Measurements from ENCODE around the gene ST6GAL1. TPM values are rescaled to one million over a fixed set of nuclear protein-coding genes. Genes with fewer than 3 reads are reported as not detected.
A peak's percentile ranks its signal among the peaks of the same experiment; 100 is the strongest.

ST6GAL1 gene
- total and polyA plus RNA-seq, 12 donors, result 19.5 to 94.7 (median 65.8) TPM

DNA sequence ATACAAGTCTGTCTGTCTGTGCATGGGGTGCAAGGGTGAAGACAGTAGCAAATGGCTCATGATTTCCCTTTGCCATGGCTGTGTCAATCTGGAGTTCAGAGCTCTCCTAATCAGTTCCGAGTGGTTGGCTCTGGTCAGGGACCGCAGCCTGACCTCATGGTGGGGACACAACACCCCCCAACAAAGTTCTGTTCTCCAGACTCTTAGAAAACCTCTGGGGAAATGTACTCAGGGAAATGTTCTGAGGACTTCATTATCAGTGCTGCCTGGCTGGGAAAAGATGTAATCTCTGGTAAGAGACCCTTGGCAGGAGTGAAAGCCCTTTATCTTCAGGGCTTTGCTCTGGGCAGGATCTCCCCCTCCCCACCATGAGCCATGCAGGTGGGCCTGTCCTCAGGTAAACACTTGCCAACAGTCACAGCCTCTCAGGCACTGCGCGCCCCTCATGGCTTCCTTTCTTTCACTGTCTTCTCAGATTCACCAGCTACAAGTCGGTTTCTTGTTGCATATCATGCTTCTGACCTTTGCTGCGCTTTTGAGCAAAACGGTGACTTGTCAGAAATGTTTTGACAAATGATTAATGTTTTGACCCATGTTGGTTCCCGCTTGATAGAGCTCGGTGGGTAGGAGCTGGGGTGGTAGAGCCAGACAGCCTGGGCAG, 95.5 kb downstream of the ST6GAL1 start:
- Histone ChIP-seq H3K27ac (peak overlapping the region in 2 of 10 donors; percentile 13 to 73), H3K4me1 (peaks cover 3 to 64% (median 24%) of the 10 kb centered on the region in 9 donors), H3K4me3 (peak overlapping the region in 1 of 10 donors; percentile 17), H3K27me3 (no peaks in the 10 kb centered on the region), H3K9me3 (peaks cover 0 to 4% (median 0%) of the 10 kb centered on the region in 11 donors), H3K36me3 (no peaks in the 10 kb centered on the region)
- intact Hi-C loops (cut with DNase I), result no loop called here
- 67 to 77% methylated on average over 9 of the region's 9 CpGs for WGBS, 2 donors
- ATAC-seq, result peak in 1 of 8 donors; percentile 19
- no peak for DNase-seq
- TF ChIP-seq, protein P1, sequence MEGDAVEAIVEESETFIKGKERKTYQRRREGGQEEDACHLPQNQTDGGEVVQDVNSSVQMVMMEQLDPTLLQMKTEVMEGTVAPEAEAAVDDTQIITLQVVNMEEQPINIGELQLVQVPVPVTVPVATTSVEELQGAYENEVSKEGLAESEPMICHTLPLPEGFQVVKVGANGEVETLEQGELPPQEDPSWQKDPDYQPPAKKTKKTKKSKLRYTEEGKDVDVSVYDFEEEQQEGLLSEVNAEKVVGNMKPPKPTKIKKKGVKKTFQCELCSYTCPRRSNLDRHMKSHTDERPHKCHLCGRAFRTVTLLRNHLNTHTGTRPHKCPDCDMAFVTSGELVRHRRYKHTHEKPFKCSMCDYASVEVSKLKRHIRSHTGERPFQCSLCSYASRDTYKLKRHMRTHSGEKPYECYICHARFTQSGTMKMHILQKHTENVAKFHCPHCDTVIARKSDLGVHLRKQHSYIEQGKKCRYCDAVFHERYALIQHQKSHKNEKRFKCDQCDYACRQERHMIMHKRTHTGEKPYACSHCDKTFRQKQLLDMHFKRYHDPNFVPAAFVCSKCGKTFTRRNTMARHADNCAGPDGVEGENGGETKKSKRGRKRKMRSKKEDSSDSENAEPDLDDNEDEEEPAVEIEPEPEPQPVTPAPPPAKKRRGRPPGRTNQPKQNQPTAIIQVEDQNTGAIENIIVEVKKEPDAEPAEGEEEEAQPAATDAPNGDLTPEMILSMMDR (IDR thresholded peaks at IDR 0.05), result no peak

GRCh38 chr3:187026317-187026670, 96.0 kb downstream of the ST6GAL1 start:
- intact Hi-C loops (cut with DNase I), result no loop called here
- ATAC-seq, result peak in 1 of 8 donors; percentile 31
- Histone ChIP-seq H3K27ac (peak overlapping the region in 1 of 10 donors; percentile 73), H3K4me1 (peaks cover 3 to 69% (median 29%) of the 10 kb centered on the region in 9 donors), H3K27me3 (no peaks in the 10 kb centered on the region), H3K9me3 (peaks cover 0 to 4% (median 0%) of the 10 kb centered on the region in 11 donors), H3K4me3 (peak overlapping the region in 1 of 10 donors; percentile 17), H3K36me3 (no peaks in the 10 kb centered on the region)
- no peak for DNase-seq
- TF ChIP-seq, protein P1 (IDR thresholded peaks at IDR 0.05), result no peak
- WGBS, 2 donors, result 91 to 92% methylated on average over 2 of the region's 2 CpGs

DNA sequence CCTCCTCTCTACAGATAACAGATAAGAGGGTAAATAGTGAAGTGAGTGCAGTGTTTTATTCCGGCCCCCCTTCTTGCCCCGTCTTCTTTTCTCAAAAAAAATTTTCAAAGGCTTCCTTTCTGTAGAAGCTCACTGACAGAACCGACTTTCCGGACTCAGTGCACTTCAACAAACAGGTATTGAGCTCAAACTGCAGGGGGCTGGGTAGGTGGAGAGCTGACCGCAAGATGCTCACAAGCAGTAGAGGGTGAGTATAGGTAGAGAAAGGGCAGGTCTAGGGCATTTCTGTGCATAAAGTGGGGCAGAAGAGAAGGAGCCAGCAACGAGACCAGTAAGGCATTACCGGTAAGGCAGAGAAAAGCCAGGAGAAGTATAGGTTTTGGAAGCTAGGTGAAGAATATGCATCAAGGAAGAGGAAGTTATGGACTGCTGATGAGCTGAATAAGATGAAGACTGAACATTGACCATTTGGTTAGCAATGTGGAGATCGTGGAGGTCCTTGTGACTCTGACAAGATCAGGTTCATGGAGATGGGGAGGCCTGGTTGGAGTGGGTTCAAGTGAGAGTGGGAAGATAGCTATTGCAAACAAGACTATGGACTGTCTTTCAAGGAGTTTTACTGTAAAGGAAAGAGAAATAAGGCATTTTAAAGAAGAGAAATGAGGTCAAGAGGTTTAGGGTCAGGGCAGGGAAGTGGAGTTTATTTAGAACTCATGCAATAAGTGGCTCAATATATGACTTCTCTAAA, 97.4 kb downstream of the ST6GAL1 start:
- TF ChIP-seq, protein P1 (IDR thresholded peaks at IDR 0.05), result no peak
- peak overlapping the region in 1 of 10 donors; percentile 32 for H3K4me3 ChIP-seq
- intact Hi-C loops (cut with DNase I), result no loop called here
- H3K36me3 ChIP-seq, result no peaks in the 10 kb centered on the region
- DNase-seq, result no peak
- peak in 1 of 8 donors; percentile 10 for ATAC-seq
- H3K27ac ChIP-seq, result peak overlapping the region in 1 of 10 donors; percentile 73
- H3K27me3 ChIP-seq, result no peaks in the 10 kb centered on the region
- peaks cover 3 to 81% (median 35%) of the 10 kb centered on the region in 9 donors for H3K4me1 ChIP-seq
- WGBS, 2 donors, result 81 to 84% methylated on average over 8 of the region's 8 CpGs
- H3K9me3 ChIP-seq, result peaks cover 0 to 4% (median 0%) of the 10 kb centered on the region in 11 donors

GRCh38 chr3:187031934-187032333, 101.6 kb downstream of the ST6GAL1 start:
- intact Hi-C loops (cut with DNase I), result no loop called here
- TF ChIP-seq, protein P1 (IDR thresholded peaks at IDR 0.05), result no peak
- peaks cover 0 to 26% (median 5%) of the 10 kb centered on the region in 11 donors for H3K9me3 ChIP-seq
- no peak for ATAC-seq
- no peak overlapping the region for H3K4me3 ChIP-seq
- no peak for DNase-seq
- peak overlapping the region in 1 of 10 donors; percentile 12 for H3K27ac ChIP-seq
- H3K36me3 ChIP-seq, result no peaks in the 10 kb centered on the region
- H3K4me1 ChIP-seq, result peaks cover 0 to 55% (median 27%) of the 10 kb centered on the region in 9 donors
- no peaks in the 10 kb centered on the region for H3K27me3 ChIP-seq

Data from heart right ventricle (tissue), 16 donors.